SKM-1 (cell line): ENCODE results near the gene SLC48A1.

ENCODE experiments used
- DNase-seq: peaks from one replicate; lab custom pipeline; 2025; ENCODE audit not compliant: unreplicated experiment; lab: John Stamatoyannopoulos, UW

SLC48A1 gene

DNA sequence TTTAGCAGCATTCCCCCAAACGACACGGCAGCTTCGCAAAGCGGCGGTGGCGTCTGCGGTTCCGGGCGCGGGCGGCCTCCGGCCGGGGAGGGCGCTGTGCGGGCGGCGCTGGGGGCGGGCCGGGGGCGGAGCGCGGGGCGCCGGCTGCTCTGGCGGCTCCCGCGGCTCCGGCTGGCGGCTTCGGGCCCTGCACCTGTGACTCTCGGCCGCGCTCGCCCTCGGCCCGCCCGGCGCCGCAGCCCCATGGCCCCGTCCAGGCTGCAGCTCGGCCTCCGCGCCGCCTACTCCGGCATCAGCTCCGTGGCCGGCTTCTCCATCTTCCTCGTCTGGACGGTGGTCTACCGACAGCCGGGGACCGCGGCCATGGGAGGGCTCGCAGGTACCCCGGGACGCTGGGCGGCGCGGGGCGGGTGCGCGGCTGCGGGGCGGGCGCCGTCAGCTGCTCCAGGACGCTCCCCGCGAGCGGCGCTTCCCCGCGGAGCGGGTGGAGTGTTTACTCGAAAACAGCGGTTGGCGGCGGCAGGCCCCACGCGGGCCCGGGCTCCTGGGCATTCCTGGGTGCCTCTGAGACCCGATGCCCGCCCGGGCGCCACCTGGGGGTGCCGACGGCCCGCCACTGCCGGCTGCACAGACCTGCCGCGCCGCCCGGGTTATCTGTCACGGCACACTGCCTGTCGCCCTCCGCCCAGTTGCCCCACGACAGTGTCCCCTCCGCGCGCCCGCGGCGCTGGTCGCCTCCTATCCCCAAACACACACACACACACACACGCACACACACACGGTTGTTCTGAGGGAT lies at the start of gene SLC48A1:
TSS of gene SLC48A1 (plus strand) at position 177 of the 796 bp plus-strand sequence. CDS start at position 244, 67 bp downstream.
- DNase-seq = no peak

- no peak for DNase-seq
These were observed 47.8 kb upstream of the SLC48A1 start, which contains the start of gene ENDOU for GRCh38 chr12:47725091-47725772. TSS of gene ENDOU (minus strand) at chr12:47725490. CDS start at chr12:47725413, 77 bp downstream.

- DNase-seq = no peak
These were observed 47.1 kb upstream of the SLC48A1 start for GRCh38 chr12:47725893-47726292.

- no peak for DNase-seq
These were observed 43.8 kb upstream of the SLC48A1 start for GRCh38 chr12:47729233-47729632.

GRCh38 chr12:47730341-47730744 lies 42.7 kb upstream of the SLC48A1 start:
- DNase-seq = no peak

GRCh38 chr12:47731723-47732122 lies 41.3 kb upstream of the SLC48A1 start:
- DNase-seq = no peak

DNA sequence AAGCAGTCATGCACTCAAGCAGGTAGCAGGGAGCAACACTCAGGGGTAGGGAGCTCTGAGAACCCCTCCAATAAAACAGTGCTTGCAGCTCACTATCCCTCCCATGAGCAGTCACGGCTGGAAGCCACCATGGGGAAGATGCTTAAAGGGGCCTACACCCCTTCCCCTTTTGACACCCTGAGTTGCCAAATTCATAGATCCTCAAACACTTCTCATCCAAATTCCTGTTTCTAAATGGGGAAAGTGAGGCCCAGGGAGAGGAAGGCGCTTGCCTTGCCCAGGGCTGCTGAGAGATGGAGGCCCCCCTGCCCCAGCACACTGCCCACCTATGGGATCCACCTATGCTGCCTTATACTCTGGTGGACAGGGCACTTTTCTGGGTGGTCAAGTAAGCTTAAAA lies 40.5 kb upstream of the SLC48A1 start:
- no peak for DNase-seq

DNA sequence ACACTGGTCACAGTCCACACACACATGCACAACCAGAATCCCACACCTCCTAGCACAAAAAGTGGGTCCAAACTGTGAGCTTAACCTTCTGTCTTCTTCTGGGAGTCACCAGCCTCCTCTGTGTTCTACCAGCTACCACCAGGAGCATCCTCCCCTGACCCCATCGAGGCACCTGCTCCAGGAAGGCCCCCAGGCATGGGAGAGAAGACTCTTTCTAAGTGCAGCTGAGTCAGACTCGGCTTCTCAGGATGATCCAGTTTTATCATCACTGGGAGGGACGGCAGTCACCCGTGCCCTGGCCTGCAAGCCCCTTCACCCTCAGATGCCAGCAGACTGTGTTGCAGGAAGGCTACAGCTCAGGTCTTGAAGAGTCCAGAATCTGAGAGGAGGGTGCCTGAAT lies 39.9 kb upstream of the SLC48A1 start:
- DNase-seq = no peak

DNA sequence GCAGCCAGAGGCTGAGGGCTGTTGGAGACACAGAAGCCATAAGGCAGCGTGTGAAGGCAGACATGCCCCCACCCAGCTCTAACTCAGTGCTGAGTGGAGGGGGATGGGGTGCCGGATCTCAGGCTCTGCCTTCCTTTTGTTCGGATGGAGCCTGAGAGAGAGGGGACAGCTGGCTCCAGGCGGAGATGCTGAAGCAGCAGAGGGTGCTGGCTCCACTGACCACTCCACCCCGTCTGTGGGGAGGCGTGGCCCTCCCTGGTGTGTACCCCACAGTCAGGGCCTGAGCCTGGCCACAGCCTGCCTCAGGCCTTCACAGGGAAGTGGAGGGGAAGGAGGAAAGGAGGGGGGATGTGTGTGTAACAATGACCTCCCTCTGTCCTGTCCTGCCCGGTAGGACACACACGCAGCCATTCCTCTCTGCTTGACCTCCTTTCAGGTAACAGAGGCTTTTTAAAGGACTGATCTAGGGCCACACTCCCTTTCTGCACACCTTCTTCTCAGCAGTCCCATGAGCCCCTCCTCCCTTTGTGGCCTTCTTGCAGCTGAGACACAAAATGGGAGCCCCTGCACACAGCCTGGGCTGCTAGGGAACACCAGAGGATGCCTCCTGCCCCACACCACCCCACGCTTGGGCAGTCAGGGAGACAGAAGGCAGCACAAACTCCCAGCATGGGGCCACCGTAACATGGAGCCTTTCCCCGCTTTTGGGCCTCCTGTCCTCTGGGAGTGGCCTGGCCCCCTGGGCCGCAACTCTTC lies 38.1 kb upstream of the SLC48A1 start:
- DNase-seq = no peak

DNA sequence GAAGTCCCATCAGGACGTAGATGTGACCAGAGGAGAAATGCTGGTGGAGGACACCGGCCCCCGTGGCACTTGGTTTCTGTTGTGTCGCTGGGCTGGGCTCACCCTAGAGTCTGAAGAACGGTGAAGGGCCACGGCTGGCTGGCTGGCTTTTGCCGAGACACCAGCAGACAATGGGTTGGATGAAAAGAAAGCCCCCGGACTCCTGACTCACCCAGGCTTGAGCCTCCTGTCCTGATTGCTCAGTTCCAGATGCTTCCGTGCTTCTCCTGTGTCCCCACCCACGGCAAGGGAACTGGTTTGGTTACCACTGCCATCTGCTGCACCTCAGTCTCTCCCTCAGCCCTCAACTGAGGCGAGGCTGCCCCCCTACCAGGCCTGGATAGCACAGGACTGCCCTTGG lies 37.4 kb upstream of the SLC48A1 start:
- DNase-seq = no peak

DNA sequence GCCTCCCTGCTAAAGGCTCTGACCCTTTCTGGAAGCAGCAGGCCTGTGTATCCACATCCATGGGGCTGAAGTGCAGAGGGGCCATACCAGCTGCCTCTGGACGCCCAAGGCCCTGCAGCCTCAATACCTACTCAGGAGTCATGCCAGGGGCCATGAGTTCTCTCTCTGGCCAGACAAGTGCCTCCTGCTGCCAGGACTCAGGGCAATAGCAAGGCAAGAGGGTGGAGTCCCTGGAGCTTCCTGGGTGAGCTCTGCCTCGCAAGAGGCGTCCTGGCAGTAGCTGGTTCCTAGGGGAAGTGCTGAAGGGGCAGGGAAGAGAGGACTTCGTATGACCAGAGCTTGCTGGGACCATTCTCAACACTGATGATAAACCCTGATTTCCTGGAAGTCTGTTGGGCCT lies 36.8 kb upstream of the SLC48A1 start:
- DNase-seq = no peak

- DNase-seq = no peak
These were observed 36.0 kb upstream of the SLC48A1 start for GRCh38 chr12:47736877-47737676.

DNA sequence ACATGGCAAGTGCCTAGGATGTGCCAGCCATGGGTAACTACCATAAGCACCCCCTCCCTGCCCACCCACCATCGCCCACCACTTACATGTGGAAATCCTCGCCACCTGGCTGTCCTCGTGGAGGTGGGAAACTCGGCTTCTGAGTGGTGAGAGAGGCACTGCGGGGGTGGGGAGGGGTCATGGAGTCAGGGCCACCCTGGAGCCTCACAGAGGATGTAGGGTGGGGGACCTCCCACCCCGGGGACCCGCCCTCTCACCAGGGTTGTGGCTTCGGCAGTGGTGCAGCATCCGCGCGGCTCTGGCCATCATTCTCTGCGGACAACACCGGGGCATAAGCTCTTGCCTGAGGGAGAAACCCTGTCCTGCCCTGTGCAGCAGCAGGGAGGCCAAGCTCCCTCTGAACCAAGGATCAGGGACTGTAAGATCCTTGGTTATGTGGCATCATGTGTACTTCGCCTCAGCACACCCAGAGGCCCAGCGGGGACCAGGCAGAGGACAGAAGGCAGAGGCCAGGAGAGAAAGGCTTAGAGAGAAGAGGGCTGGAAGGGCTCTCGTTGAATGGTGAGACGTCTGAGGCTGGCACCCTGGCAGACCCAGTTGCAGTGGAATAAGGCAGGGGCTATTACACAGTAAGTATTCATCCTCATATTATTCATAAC lies 35.0 kb upstream of the SLC48A1 start:
- DNase-seq = no peak

GRCh38 chr12:47739297-47739696 lies 33.7 kb upstream of the SLC48A1 start:
- DNase-seq = no peak

- DNase-seq = no peak
These were observed 33.1 kb upstream of the SLC48A1 start for GRCh38 chr12:47739979-47740378.

DNA sequence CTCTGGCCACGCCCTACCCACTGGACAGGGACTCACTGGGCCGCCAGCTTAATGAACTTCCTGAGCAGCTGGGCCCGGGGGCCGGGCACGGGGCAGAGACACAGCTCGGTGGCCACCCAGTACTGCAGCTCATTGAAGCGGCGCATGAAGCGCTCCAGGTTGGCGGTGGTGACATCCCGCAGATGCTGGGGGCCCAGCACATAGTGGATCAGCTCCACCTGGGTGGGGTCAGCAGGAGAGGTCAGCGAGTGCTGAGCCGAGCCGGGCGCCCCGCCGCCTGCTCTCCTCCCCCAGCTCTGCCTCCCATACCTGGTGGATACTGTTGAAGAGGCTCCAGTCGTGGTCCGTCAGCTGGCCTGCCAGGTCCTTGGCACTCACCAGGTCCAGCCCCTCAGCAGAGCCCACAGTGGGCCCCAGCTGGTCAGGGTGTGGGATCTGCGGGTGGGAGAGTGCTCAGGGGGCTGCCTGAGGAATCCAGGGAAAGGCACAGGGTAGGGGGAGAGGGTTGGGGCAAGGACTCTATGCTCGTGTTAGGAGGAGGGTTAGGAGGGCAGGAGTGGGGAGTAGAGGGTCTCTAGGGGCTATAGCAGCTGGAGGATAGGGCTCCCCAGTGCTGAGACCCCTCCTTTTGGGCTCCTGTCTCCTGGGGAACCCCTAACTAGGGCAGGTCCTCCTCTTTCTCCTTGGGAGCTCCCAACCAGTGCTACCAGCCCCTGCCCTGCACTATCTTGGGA lies 32.3 kb upstream of the SLC48A1 start:
- DNase-seq = no peak

DNA sequence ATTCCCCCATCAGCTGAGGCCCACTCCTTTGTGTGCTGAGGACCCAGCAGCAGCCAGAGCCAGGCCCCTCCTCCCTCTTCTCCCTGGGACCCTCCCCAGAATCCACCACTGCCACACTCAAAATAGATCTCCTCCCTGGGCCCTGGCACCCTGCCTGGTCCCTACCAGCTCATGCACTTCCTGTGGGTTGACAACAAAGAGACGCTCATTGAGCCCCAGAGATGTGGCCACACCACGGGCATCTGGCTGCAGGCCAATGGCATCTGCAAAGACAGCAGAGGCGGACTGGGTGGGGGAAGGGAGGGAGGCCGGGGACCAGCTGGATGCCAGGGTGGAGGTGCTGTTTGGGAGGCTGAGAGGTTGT lies 31.7 kb upstream of the SLC48A1 start:
- DNase-seq = no peak

- DNase-seq = no peak
These were observed 30.7 kb upstream of the SLC48A1 start for GRCh38 chr12:47742253-47742825.

- DNase-seq = no peak
These were observed 29.7 kb upstream of the SLC48A1 start for GRCh38 chr12:47743311-47743860.
